Measurements from ENCODE around the gene GTPBP4.
"Not testable (repeated sequence)": the region's sequence is repeated elsewhere in the genome, so short reads cannot be mapped to it uniquely, and the experiment has no call there.

The GTPBP4 gene

GRCh38 chr10:1034758-1035157, 46.5 kb downstream of the GTPBP4 start:
- DNase-seq = no peak

DNA sequence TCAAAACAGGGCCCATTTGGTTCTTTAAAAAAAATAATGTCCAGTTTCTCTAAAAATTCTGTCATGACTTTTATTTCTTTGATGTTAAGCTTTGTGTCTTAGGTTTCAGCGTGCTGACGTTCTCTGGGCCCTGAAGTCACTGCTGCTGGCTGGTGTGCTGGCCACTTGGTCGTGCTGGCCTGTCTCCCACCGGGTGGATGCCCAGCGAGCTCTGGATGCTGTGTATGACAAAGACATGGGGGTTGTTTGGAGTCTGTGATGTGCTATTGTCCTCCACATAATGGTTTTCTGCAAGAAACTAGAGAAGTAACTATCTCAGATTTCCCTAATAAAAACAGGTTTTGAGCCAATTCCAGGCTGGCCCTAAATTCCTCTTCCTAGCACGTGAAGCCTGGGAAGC, 47.0 kb downstream of the GTPBP4 start:
- DNase-seq = no peak

DNA sequence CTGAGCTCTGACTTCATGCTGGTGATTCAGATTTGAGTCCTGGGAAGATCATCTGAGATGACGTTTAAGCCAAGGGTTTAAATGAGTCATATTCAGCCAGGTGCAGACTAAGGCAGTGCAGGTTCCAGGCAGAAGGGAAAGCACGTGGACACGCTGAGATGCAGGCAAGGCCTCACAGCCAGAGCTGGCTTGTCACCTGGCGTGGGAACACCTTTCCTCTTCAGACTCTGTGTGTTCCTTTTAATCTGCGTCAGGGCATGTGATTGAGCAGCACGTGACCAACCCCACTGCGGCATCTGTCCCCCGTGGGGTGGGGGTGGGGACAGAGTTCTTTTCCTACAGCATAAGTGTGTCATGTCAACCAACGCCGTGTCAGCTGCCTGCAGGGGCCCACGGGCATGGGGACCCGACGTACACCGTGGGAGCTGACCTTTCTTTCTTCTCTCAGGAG, 48.1 kb downstream of the GTPBP4 start:
- DNase-seq = no peak

DNA sequence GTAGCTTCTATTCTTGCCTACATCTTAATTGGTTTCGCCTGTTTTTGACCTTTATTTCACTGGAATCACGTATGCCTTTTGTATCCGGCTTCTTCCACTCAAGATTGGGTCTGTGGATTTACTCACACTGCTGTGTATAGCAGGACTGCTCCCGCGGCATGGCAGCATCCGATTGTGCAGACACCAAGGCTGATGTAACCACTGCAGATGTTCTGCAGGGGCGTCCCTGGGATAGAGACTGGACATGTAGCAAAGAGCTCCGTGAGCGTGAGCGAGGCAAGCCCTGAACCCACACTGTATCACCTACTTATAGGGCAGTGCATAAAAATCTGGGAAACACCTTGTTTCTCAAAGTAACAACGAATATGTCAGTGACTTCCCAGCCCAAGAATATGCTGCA, 48.9 kb downstream of the GTPBP4 start:
- no peak for DNase-seq

GRCh38 chr10:1038769-1039168, 50.5 kb downstream of the GTPBP4 start:
- DNase-seq = not testable (repeated sequence)

- no peak for DNase-seq
These were observed 51.9 kb downstream of the GTPBP4 start for GRCh38 chr10:1040133-1040532.

- DNase-seq = no peak
These were observed 53.3 kb downstream of the GTPBP4 start for GRCh38 chr10:1041514-1041913.

- DNase-seq = peak; percentile 59
These were observed 55.3 kb downstream of the GTPBP4 start for GRCh38 chr10:1043532-1043995.

GRCh38 chr10:1044146-1044545, 55.9 kb downstream of the GTPBP4 start:
- DNase-seq = no peak

DNA sequence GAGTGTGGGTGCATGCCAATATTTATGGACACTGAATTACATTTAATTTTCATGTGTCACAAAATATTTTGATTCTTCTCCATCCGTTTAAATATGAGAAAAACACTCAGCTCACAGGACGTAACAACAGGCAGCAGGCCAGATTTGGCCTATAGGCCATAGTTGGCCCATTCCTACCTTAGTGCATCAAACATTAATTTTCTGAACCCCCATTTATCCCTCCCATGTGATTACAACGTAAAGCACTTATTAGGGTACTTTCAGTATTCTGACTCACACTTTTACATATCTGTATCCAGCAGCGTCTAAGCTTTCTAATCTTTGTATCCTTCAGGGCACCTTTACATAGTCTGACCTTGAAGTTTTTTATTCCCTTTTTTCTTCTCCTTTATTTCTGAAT, 56.7 kb downstream of the GTPBP4 start:
- DNase-seq = no peak

- no peak for DNase-seq
These were observed 57.2 kb downstream of the GTPBP4 start for GRCh38 chr10:1045415-1045814.

GRCh38 chr10:1047937-1048336, 59.7 kb downstream of the GTPBP4 start:
- DNase-seq = no peak

GRCh38 chr10:1048349-1048731, 60.1 kb downstream of the GTPBP4 start:
- peak; percentile 79 for DNase-seq

- DNase-seq = peak; percentile 98
These were observed 60.6 kb downstream of the GTPBP4 start, which contains the start of gene IDI1 for GRCh38 chr10:1048732-1049424. TSS of gene IDI1 (minus strand) at chr10:1049119. CDS start at chr10:1049003, 116 bp downstream.

GRCh38 chr10:1049425-1049958, 61.3 kb downstream of the GTPBP4 start:
- DNase-seq = no peak

DNA sequence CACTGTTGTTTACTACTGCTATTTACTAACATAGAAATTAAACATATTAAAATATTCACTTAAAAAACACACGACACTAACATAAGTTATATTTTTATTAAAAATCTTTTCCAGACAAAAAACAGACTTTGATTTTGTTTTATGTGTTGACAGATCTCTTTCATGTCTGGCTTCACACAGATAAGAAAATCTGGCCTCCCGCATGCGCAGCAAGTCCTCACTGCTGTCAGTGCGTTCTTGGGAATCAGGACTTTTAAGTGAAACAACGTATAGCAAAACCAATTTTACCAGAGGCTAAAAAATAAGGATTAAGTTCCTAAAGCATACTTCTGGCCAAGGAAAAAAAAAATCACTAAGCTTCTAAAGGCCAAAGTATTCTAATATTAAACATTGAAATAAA, 61.9 kb downstream of the GTPBP4 start:
- no peak for DNase-seq

GRCh38 chr10:1050554-1050953, 62.3 kb downstream of the GTPBP4 start:
- DNase-seq = peak; percentile 58

DNA sequence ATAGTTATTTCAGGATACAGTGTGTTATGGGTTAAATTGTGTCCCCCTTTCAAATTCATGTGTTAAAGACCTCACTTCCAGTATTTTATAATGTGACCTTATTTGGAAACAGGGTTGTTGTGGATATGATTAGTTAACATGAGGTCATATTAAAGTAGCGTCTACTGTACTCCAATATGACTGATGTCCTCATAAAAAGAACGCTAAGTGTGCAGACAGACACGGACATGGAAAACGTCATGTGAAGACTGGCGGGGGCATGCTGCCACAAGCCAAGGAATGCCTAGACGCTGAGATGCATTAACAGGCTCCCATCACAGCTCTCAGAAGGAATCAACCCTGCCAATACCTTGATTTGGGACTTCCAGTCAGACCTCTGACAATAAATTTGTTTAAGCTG, 66.5 kb downstream of the GTPBP4 start:
- no peak for DNase-seq

DNA sequence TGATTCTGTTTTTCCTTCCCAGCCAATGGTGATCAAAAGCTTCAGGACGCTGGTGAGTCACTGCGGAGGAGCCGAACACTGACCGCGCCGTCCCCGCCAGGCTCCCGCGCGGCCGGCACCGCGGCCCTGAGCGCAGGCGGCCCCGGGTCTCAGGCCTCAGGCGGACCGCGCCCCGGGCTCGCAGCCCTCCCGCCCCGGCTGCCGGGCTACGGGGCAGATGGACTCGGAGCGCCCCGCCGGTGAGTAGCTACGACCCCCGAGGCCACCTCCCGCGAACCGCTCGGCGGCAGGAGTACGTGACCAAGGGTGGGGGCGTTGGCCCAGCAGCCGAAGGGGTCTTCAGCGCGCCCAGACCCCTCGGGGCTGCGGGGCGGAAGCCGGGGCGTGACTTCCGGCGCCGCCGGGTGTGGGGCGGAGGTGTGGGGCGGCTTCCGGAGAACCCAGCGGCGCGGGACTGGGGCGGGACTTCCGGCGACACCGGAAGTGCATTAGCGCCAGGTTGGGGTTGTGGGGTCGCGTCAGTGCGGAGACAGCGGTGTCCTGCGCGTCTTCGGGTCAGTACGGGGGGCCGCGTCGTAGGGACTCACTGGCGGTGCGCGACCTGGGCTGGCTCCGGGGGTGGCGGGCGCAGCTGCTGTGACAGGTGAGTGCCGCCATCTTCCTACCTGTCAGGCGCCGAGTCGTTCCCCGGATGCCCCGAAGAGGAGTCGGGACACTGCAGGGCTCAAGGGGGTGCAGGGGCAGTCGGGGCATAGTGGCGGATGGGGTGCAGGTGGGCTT, 68.3 kb downstream of the GTPBP4 start, which contains the start of gene WDR37:
Gene WDR37 (plus strand): TSS at position 60 of the 780 bp plus-strand sequence. CDS start 15,771 bp downstream, outside the sequence.
- DNase-seq = peak; percentile 87

DNA sequence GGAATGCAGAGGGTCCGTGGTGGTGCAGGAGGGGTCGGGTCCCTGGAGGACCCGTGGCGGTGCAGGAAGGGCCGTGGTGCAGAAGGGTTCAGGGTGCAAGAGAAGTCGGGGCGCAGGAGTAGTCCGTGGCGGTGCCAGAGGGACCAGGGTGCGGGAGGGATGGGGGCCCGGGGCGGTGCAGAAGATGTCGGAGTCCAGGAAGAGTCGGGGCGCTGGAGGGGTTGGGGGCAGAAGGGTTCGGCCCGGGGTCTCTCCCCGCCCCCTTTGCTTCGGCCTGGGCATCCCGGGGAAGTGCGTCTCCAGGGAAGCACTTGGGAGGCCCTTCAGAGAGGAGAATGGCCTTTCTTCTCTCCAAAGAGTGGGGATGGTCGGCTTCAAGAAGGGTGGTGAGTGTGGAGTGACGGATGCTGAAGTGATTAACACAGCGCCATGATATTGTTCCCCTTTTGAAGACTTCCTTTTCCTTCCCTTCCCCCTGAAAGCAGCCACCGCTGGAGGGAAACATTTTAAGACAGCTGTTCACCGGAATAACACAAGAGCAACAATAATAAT, 68.9 kb downstream of the GTPBP4 start:
- no peak for DNase-seq

- DNase-seq = no peak
These were observed 69.8 kb downstream of the GTPBP4 start for GRCh38 chr10:1058017-1058416.

DNA sequence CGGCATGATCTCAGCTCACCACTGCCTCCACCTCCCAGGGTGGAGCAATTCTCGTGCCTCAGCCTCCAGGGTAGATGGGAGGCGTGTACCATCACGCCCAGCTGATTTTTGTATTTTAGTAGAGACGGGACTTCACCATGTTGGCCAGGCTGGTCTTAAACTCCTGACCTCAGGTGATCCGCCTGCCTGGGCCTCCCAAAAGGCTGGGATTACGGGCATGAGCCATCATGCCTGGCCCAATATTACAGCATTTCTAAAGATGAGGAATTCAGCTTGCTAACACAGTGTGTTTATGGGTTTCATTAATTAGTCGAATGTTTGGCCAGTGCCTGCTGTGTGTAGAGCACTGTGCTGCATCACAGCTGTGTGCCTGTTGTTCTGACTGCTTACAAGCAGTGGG, 71.7 kb downstream of the GTPBP4 start:
- DNase-seq = no peak
